ENCODE results near the gene ENTHD1. TPM values are rescaled to one million over a fixed set of nuclear protein-coding genes. Genes with fewer than 3 reads are reported as not detected.
A peak's percentile ranks its signal among the peaks of the same experiment; 100 is the strongest.

Gene ENTHD1
- total and polyA plus RNA-seq, 10 of the 15 experiments (the other 5 are each of a cell fraction or from before 2014, with no cell fraction given) = 0.09 to 0.52 (median 0.21) TPM; not detected in 1

DNA sequence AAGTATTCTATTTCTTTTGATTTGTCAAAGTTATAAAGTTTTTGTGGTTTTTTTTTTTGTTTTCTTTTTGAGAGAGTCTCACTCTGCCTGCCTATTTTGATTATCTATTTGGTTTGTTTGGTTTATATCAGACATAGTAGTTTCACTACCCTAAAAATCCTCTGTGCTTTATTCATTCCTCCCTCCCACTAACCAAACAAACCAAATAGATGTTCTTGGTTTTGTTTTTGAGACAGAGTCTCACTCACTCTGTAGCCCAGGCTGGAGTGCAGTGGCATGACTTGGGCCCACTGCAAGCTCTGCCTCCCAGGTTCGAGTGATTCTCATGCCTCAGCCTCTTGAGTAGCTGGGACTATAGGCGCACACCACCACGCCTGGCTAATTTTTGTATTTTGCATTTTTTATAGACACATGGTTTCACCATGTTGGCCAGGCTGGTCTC is 67.9 kb downstream of the ENTHD1 start (continued):
- TF ChIP-seq SPI1 (IDR thresholded peaks at IDR 0.05; ENCODE audit: borderline replicate concordance, insufficient read depth, low read depth, low read length) = peak; percentile 90
- no peak for TF ChIP-seq TARDBP (IDR thresholded peaks at IDR 0.05; ENCODE audit: borderline replicate concordance)
- TF ChIP-seq E2F4 (IDR thresholded peaks at IDR 0.05; ENCODE audit: low read depth, low read length) = no peak
- TF ChIP-seq PBX3 (IDR thresholded peaks at IDR 0.05; ENCODE audit: insufficient replicate concordance, low read depth, low read length) = no peak
- no peak for TF ChIP-seq CTCF (IDR thresholded peaks at IDR 0.05 in 2 of 3, conservative IDR thresholded peaks at IDR 0.05 in 1 of 3; ENCODE audit: control insufficient read depth in 2 of 3, extremely low read depth in 1 of 3, insufficient read depth in 1 of 3, low read depth in 3 of 3, low read length in 3 of 3)
- no peak for TF ChIP-seq POLR2AphosphoS2 (IDR thresholded peaks at IDR 0.05; ENCODE audit: low read depth, low read length)
- peak; percentile 44; the same call in 1 of the 2 replicates for TF ChIP-seq ZNF384 (IDR thresholded peaks at IDR 0.05; ENCODE audit: borderline replicate concordance, low read depth, low read length)
- peak; percentile 63; the same call in 1 of the 2 replicates for TF ChIP-seq DPF2 (IDR thresholded peaks at IDR 0.05)
- no peak for TF ChIP-seq ZZZ3 (IDR thresholded peaks at IDR 0.05; ENCODE audit: control insufficient read depth, insufficient read length, low read depth)
- no peak for TF ChIP-seq WRNIP1 (IDR thresholded peaks at IDR 0.05; ENCODE audit: borderline replicate concordance, low read depth, low read length)
- TF ChIP-seq, protein P1, sequence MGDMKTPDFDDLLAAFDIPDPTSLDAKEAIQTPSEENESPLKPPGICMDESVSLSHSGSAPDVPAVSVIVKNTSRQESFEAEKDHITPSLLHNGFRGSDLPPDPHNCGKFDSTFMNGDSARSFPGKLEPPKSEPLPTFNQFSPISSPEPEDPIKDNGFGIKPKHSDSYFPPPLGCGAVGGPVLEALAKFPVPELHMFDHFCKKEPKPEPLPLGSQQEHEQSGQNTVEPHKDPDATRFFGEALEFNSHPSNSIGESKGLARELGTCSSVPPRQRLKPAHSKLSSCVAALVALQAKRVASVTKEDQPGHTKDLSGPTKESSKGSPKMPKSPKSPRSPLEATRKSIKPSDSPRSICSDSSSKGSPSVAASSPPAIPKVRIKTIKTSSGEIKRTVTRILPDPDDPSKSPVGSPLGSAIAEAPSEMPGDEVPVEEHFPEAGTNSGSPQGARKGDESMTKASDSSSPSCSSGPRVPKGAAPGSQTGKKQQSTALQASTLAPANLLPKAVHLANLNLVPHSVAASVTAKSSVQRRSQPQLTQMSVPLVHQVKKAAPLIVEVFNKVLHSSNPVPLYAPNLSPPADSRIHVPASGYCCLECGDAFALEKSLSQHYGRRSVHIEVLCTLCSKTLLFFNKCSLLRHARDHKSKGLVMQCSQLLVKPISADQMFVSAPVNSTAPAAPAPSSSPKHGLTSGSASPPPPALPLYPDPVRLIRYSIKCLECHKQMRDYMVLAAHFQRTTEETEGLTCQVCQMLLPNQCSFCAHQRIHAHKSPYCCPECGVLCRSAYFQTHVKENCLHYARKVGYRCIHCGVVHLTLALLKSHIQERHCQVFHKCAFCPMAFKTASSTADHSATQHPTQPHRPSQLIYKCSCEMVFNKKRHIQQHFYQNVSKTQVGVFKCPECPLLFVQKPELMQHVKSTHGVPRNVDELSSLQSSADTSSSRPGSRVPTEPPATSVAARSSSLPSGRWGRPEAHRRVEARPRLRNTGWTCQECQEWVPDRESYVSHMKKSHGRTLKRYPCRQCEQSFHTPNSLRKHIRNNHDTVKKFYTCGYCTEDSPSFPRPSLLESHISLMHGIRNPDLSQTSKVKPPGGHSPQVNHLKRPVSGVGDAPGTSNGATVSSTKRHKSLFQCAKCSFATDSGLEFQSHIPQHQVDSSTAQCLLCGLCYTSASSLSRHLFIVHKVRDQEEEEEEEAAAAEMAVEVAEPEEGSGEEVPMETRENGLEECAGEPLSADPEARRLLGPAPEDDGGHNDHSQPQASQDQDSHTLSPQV (IDR thresholded peaks at IDR 0.05) = no peak
- TF ChIP-seq BRCA1 (IDR thresholded peaks at IDR 0.05; ENCODE audit: low read depth, low read length) = no peak
- TF ChIP-seq ATF7 (IDR thresholded peaks at IDR 0.05; ENCODE audit: low read depth) = peak; percentile 62
- no peak for TF ChIP-seq NR2F1 (conservative IDR thresholded peaks at IDR 0.05)
- no peak for TF ChIP-seq ZBED1 (IDR thresholded peaks at IDR 0.05; ENCODE audit: borderline replicate concordance)
- no peak for TF ChIP-seq TCF12 (IDR thresholded peaks at IDR 0.05; ENCODE audit: low read depth, low read length)
- TF ChIP-seq RELB (IDR thresholded peaks at IDR 0.05; ENCODE audit: low read depth) = peak; percentile 60
- no peak for TF ChIP-seq SIX5 (IDR thresholded peaks at IDR 0.05; ENCODE audit: low read depth, low read length, severe bottlenecking)
- no peak; the same call in 1 of the 2 replicates for TF ChIP-seq CBFB (IDR thresholded peaks at IDR 0.05; ENCODE audit: low read depth)

Data from GM12878 (cell line).